Panc1 (cell line): Measurements from ENCODE around the gene DLGAP1.

Experiments used
- CTCF ChIP-seq: fragments of 450-650 bp; IDR thresholded peaks from 2 replicates; pipeline ENCODE4 v1.5.1; 2017; ENCODE audit warnings: mild to moderate bottlenecking
- POLR2AphosphoS5 ChIP-seq: IDR thresholded peaks from 2 replicates; pipeline ENCODE4 v1.6.1; 2012; ENCODE audit warnings: mild to moderate bottlenecking, low read depth, low read length, moderate library complexity
- SIN3A ChIP-seq: IDR thresholded peaks from 2 replicates; pipeline ENCODE4 v1.6.1; 2012; ENCODE audit warnings: low read depth, mild to moderate bottlenecking, low read length, moderate library complexity, borderline replicate concordance; ENCODE audit not compliant: insufficient read depth

- TF ChIP-seq CTCF = no peak
- no peak for TF ChIP-seq POLR2AphosphoS5
- TF ChIP-seq SIN3A = no peak
Observed at GRCh38 chr18:3983351-3983969, 471.6 kb downstream of the DLGAP1 start.
